Caco-2 (cell line): ENCODE results near the gene PCGF1. TPM values are rescaled to one million over a fixed set of nuclear protein-coding genes. Genes with fewer than 3 reads are reported as not detected.

ENCODE experiments used
- BruUV-seq: library from RNA; stranded (reverse); fragments of 400-500 nt; replicated peaks from 2 replicates; lab custom pipeline; 2021; lab: Mats Ljungman, UMichigan
- CTCF ChIA-PET: fragments of 300-600 bp; sonication (Branson Sonifier 250); formaldehyde crosslinking; loops from one replicate; lab custom pipeline; 2022; ENCODE audit warnings: antibody characterized with exemption; lab: Charles Lee
- POLR2A ChIA-PET: fragments of 300-600 bp; sonication (Branson Sonifier 250); formaldehyde crosslinking; loops from one replicate; lab custom pipeline; 2022; ENCODE audit warnings: antibody characterized with exemption; lab: Charles Lee
- DNase-seq, 2 experiments: peaks; one replicate each; pipeline versions ENCODE4 v3.0.0 to v3.0.0-alpha.2; 2020 to 2022
- H3K27me3 ChIP-seq: replicated peaks from 2 replicates; pipeline ENCODE4 v1.6.0; 2011; ENCODE audit warnings: low read length; ENCODE audit not compliant: control insufficient read depth, insufficient read depth
- H3K36me3 ChIP-seq: 2 replicates; pipeline ENCODE4 v1.5.1; 2011; ENCODE audit warnings: low read length; ENCODE audit not compliant: control insufficient read depth, insufficient read depth
- H3K4me1 ChIP-seq: fragments of 250-450 bp; sonication (Bioruptor Pico); 2 replicates; pipeline ENCODE4 v1.5.1; 2020; ENCODE audit warnings: mild to moderate bottlenecking
- H3K4me3 ChIP-seq: 2 replicates; pipeline ENCODE4 v1.5.1; 2011; ENCODE audit warnings: low read depth, mild to moderate bottlenecking, control low read depth, low read length
- H3K9me3 ChIP-seq: fragments of 250-450 bp; sonication (Bioruptor Pico); 2 replicates; pipeline ENCODE4 v1.5.1; 2020; ENCODE audit warnings: mild to moderate bottlenecking, moderate library complexity
- H3K27ac Mint-ChIP-seq: one replicate; pipeline ENCODE4 v1.8.0; 2022; ENCODE audit warnings: mixed read lengths; ENCODE audit not compliant: unreplicated experiment
- H3K27me3 Mint-ChIP-seq: one replicate; pipeline ENCODE4 v1.8.0; 2022; ENCODE audit warnings: mixed read lengths; ENCODE audit not compliant: insufficient read depth, unreplicated experiment
- H3K36me3 Mint-ChIP-seq: one replicate; pipeline ENCODE4 v1.8.0; 2022; ENCODE audit warnings: mild to moderate bottlenecking, mixed read lengths; ENCODE audit not compliant: insufficient read depth, unreplicated experiment
- H3K4me1 Mint-ChIP-seq: one replicate; pipeline ENCODE4 v1.8.0; 2022; ENCODE audit warnings: low read depth, mixed read lengths; ENCODE audit not compliant: unreplicated experiment
- H3K4me3 Mint-ChIP-seq: one replicate; pipeline ENCODE4 v1.8.0; 2022; ENCODE audit warnings: mild to moderate bottlenecking, moderate library complexity, mixed read lengths; ENCODE audit not compliant: unreplicated experiment
- H3K9me3 Mint-ChIP-seq: one replicate; pipeline ENCODE4 v1.8.0; 2022; ENCODE audit warnings: mixed read lengths; ENCODE audit not compliant: unreplicated experiment
- CTCF ChIP-seq, 2 experiments: fragments of 200-600 bp in 1 of 2; IDR thresholded peaks; 1 replicate in 1 of 2; 2 replicates in 1 of 2; pipeline versions ENCODE4 v1.5.1 to v1.8.0; 2011 to 2022; ENCODE audit warnings: antibody characterized with exemption in 1 of 2, control low read depth in 1 of 2, inconsistent platforms in 1 of 2, low read depth in 1 of 2, low read length in 1 of 2, mild to moderate bottlenecking in 1 of 2, moderate library complexity in 1 of 2; ENCODE audit not compliant: insufficient read depth in 1 of 2, severe bottlenecking in 1 of 2, unreplicated experiment in 1 of 2
- intact Hi-C: fragments of 100-400 bp; cut with micrococcal nuclease; formaldehyde crosslinking; loops from one replicate; pipeline ENCODE4 v1.10.0; 2022; ENCODE audit not compliant: unreplicated experiment
- total RNA-seq: library from RNA; stranded (reverse); gene quantifications from 2 replicates; pipeline ENCODE4 v1.2.3, GENCODE V29; 2022

The PCGF1 gene
- total RNA-seq, 1 experiment from 2014 or later, result 29.7 TPM

DNA sequence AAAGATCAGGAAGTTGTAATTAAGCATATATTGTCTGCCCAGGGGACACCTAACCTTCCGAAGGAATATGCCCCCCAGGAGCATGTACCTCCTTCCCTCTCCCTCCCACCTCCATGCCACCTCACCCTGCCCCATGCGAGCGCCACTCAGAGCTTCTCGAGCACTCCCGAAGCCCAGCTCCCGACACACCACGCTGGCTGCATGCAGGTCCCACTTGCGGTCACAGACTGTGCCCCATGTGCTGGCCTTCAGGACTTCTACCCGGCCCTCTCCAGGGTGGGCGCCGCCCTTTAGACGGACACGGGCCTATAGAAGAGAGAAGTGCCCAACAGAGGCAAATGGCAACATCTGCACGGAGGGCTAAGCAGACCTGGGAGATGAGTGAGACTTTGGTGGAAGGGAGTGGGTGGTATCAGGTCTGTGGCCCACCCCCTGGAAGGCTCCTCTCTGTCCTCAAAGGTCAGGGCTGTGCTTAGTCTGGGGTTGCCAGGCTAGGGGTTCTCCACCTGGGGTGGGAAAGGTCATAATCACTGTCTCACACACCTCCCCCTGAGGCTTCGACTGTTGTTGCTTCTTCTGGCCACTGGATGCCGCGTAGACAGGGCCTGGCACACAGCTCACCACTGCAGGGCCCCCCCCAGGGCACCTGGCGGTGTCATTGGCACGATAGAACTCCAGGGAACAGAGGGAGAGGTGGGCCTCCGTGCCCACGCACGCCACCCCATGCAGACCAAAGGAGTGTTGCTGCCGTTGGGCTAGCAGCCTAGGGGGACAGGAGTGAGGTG, 28.9 kb upstream of the PCGF1 start:
- no peak for TF ChIP-seq CTCF (IDR thresholded peaks at IDR 0.05; ENCODE audit: insufficient read depth in 1 of 2, low read depth in 1 of 2, low read length in 1 of 2, severe bottlenecking in 1 of 2, unreplicated experiment in 1 of 2)
- Histone ChIP-seq H3K36me3 (no peaks in the 10 kb centered on the region), H3K9me3 (no peaks in the 10 kb centered on the region), H3K27me3 (no peaks in the 10 kb centered on the region), H3K4me1 (no peaks in the 10 kb centered on the region; the same call in 1 of the 2 replicates), H3K4me3 (no peak overlapping the region)
- Mint-ChIP-seq H3K27ac (no peak overlapping the region), H3K9me3 (no peaks in the 10 kb centered on the region), H3K36me3 (peaks cover 4% of the 10 kb centered on the region), H3K27me3 (no peaks in the 10 kb centered on the region), H3K4me3 (no peak overlapping the region), H3K4me1 (peaks cover 3% of the 10 kb centered on the region)
- ChIA-PET POLR2A (no interaction called here), CTCF (no interaction called here)
- intact Hi-C loops, result no loop called here
- no TSS peak for BruUV-seq
- no peak for DNase-seq

- POLR2A ChIA-PET, result no interaction called here
- CTCF ChIA-PET, result no interaction called here
These were observed 28.0 kb upstream of the PCGF1 start for GRCh38 chr2:74535440-74535965.

GRCh38 chr2:74534411-74534810, 26.9 kb upstream of the PCGF1 start:
- BruUV-seq, result no TSS peak
- Histone ChIP-seq H3K4me1 (no peaks in the 10 kb centered on the region; the same call in 1 of the 2 replicates), H3K27me3 (no peaks in the 10 kb centered on the region), H3K9me3 (no peaks in the 10 kb centered on the region), H3K36me3 (no peaks in the 10 kb centered on the region), H3K4me3 (no peak overlapping the region)
- CTCF ChIA-PET, result no interaction called here
- Mint-ChIP-seq H3K4me3 (no peak overlapping the region), H3K27ac (no peak overlapping the region), H3K27me3 (no peaks in the 10 kb centered on the region), H3K4me1 (peaks cover 11% of the 10 kb centered on the region), H3K36me3 (peaks cover 13% of the 10 kb centered on the region), H3K9me3 (no peaks in the 10 kb centered on the region)
- no peak for DNase-seq
- intact Hi-C loops, result no loop called here
- POLR2A ChIA-PET, result no interaction called here
- TF ChIP-seq CTCF (IDR thresholded peaks at IDR 0.05; ENCODE audit: insufficient read depth in 1 of 2, low read depth in 1 of 2, low read length in 1 of 2, severe bottlenecking in 1 of 2, unreplicated experiment in 1 of 2), result no peak

More at GRCh38 chr2:74535440-74535965, 28.0 kb upstream of the PCGF1 start:
- H3K36me3 ChIP-seq, result no peaks in the 10 kb centered on the region
- Mint-ChIP-seq H3K4me1 (peaks cover 11% of the 10 kb centered on the region), H3K4me3 (no peak overlapping the region), H3K27me3 (no peaks in the 10 kb centered on the region), H3K9me3 (no peaks in the 10 kb centered on the region), H3K27ac (no peak overlapping the region), H3K36me3 (peaks cover 6% of the 10 kb centered on the region)
- H3K9me3 ChIP-seq, result no peaks in the 10 kb centered on the region
- no peak overlapping the region for H3K4me3 ChIP-seq
- H3K4me1 ChIP-seq, result no peaks in the 10 kb centered on the region; the same call in 1 of the 2 replicates
- H3K27me3 ChIP-seq, result no peaks in the 10 kb centered on the region
- DNase-seq, result no peak
- no peak for TF ChIP-seq CTCF (IDR thresholded peaks at IDR 0.05; ENCODE audit: insufficient read depth in 1 of 2, low read depth in 1 of 2, low read length in 1 of 2, severe bottlenecking in 1 of 2, unreplicated experiment in 1 of 2)
- intact Hi-C loops, result no loop called here
- no TSS peak for BruUV-seq
